WERI-Rb-1 (cell line): Measurements from ENCODE around the gene AUH.

Experiments used
- DNase-seq: peaks from one replicate; pipeline ENCODE4 v3.0.0-alpha.2; 2020
- H3K27ac ChIP-seq: fragments of 250-450 bp; sonication (Bioruptor Pico); 2 replicates; pipeline ENCODE4 v1.5.1; 2020; ENCODE audit warnings: mild to moderate bottlenecking, moderate library complexity
- H3K27me3 ChIP-seq: fragments of 250-450 bp; sonication (Bioruptor Pico); 2 replicates; pipeline ENCODE4 v1.5.1; 2021; ENCODE audit warnings: mild to moderate bottlenecking, low read depth, moderate library complexity; ENCODE audit not compliant: insufficient read depth, severe bottlenecking
- H3K36me3 ChIP-seq: fragments of 250-450 bp; sonication (Bioruptor Pico); 2 replicates; pipeline ENCODE4 v1.5.1; 2020; ENCODE audit warnings: mild to moderate bottlenecking, moderate library complexity
- H3K4me3 ChIP-seq: 2 replicates; pipeline ENCODE4 v1.5.1; 2011; ENCODE audit warnings: low read depth, mild to moderate bottlenecking, control low read depth, low read length
- H3K9me3 ChIP-seq: fragments of 250-450 bp; sonication (Bioruptor Pico); 2 replicates; pipeline ENCODE4 v1.5.1; 2021; ENCODE audit warnings: mild to moderate bottlenecking, moderate library complexity; ENCODE audit not compliant: severe bottlenecking
- CTCF ChIP-seq: IDR thresholded peaks from 2 replicates; pipeline ENCODE4 v1.5.1; 2011; ENCODE audit warnings: low read depth, mild to moderate bottlenecking, control low read depth, inconsistent platforms, low read length

The AUH gene

GRCh38 chr9:91341749-91342148 is 20.0 kb downstream of the AUH start:
- peaks cover 15% of the 10 kb centered on the region for H3K36me3 ChIP-seq

GRCh38 chr9:91341258-91341746 is 20.4 kb downstream of the AUH start:
- Histone ChIP-seq H3K4me3 (no peak overlapping the region), H3K36me3 (peaks cover 15% of the 10 kb centered on the region)
- DNase-seq, result no peak

More at GRCh38 chr9:91341749-91342148, 20.0 kb downstream of the AUH start:
- no peak for TF ChIP-seq CTCF
- Histone ChIP-seq H3K9me3 (no peaks in the 10 kb centered on the region), H3K27me3 (no peaks in the 10 kb centered on the region), H3K4me3 (no peak overlapping the region), H3K27ac (no peak overlapping the region)
- no peak for DNase-seq

GRCh38 chr9:91340395-91340967 is 21.2 kb downstream of the AUH start:
- H3K27ac ChIP-seq, result no peak overlapping the region
- TF ChIP-seq CTCF, result no peak
- H3K36me3 ChIP-seq, result peaks cover 15% of the 10 kb centered on the region
- H3K4me3 ChIP-seq, result no peak overlapping the region
- no peaks in the 10 kb centered on the region for H3K9me3 ChIP-seq
- H3K27me3 ChIP-seq, result no peaks in the 10 kb centered on the region
- DNase-seq, result no peak

More at GRCh38 chr9:91341258-91341746, 20.4 kb downstream of the AUH start:
- Histone ChIP-seq H3K27ac (no peak overlapping the region), H3K9me3 (no peaks in the 10 kb centered on the region), H3K27me3 (no peaks in the 10 kb centered on the region)
- no peak for TF ChIP-seq CTCF

GRCh38 chr9:91338681-91339080 is 23.0 kb downstream of the AUH start:
- no peak overlapping the region for H3K27ac ChIP-seq
- H3K36me3 ChIP-seq, result peaks cover 15% of the 10 kb centered on the region
- TF ChIP-seq CTCF, result no peak
- no peak overlapping the region for H3K4me3 ChIP-seq
- no peaks in the 10 kb centered on the region for H3K9me3 ChIP-seq
- no peaks in the 10 kb centered on the region for H3K27me3 ChIP-seq
- DNase-seq, result no peak

- no peak for TF ChIP-seq CTCF
- H3K27me3 ChIP-seq, result no peaks in the 10 kb centered on the region
These were observed 24.9 kb downstream of the AUH start for GRCh38 chr9:91336786-91337185.

GRCh38 chr9:91334053-91334452 is 27.7 kb downstream of the AUH start:
- no peak overlapping the region for H3K27ac ChIP-seq
- H3K4me3 ChIP-seq, result no peak overlapping the region
- H3K9me3 ChIP-seq, result no peaks in the 10 kb centered on the region
- TF ChIP-seq CTCF, result no peak
- H3K27me3 ChIP-seq, result no peaks in the 10 kb centered on the region
- no peaks in the 10 kb centered on the region for H3K36me3 ChIP-seq
- DNase-seq, result no peak

More at GRCh38 chr9:91336786-91337185, 24.9 kb downstream of the AUH start:
- Histone ChIP-seq H3K36me3 (peaks cover 3% of the 10 kb centered on the region), H3K4me3 (no peak overlapping the region), H3K27ac (no peak overlapping the region), H3K9me3 (no peaks in the 10 kb centered on the region)
- DNase-seq, result no peak
